PC-3 (cell line): Measurements from ENCODE around the gene MAGI2. TPM values are rescaled to one million over a fixed set of nuclear protein-coding genes. Genes with fewer than 3 reads are reported as not detected.

ENCODE experiments used
- ATAC-seq: fragments of 200-7000 bp; cut with Tn5 transposase; 2 replicates; pipeline ENCODE4 v1.9.1; 2020; ENCODE audit warnings: mild to moderate bottlenecking, moderate library complexity
- BruUV-seq: library from RNA; stranded (reverse); fragments of 400-500 nt; replicated peaks from 2 replicates; lab custom pipeline; 2021; lab: Mats Ljungman, UMichigan
- CTCF ChIA-PET: fragments of 300-600 bp; sonication (Branson Sonifier 250); formaldehyde crosslinking; loops from one replicate; lab custom pipeline; 2022; ENCODE audit warnings: antibody characterized with exemption; lab: Charles Lee
- POLR2A ChIA-PET: fragments of 300-600 bp; sonication (Branson Sonifier 250); formaldehyde crosslinking; loops from one replicate; lab custom pipeline; 2022; ENCODE audit warnings: antibody characterized with exemption; ENCODE audit not compliant: unreplicated experiment; lab: Charles Lee
- DNase-seq: peaks from one replicate; pipeline ENCODE4 v3.0.0-alpha.2; 2015
- H2AFZ ChIP-seq: fragments of 300-600 bp; sonication (generic); 2 replicates; pipeline ENCODE4 v1.6.0; 2016; ENCODE audit warnings: antibody characterized with exemption, low read length
- H3F3A ChIP-seq: fragments of 300-600 bp; sonication (generic); one replicate; pipeline ENCODE4 v1.6.0; 2017; ENCODE audit warnings: antibody characterized with exemption, low read length, control low read depth, mild to moderate bottlenecking; ENCODE audit not compliant: unreplicated experiment
- H3K27ac ChIP-seq: fragments of 300-600 bp; sonication (generic); 2 replicates; pipeline ENCODE4 v1.5.1; 2016; ENCODE audit warnings: mild to moderate bottlenecking, low read length
- H3K27me3 ChIP-seq: fragments of 300-600 bp; sonication (generic); 2 replicates; pipeline ENCODE4 v1.6.1; 2016; ENCODE audit warnings: low read length, mixed read lengths
- H3K36me3 ChIP-seq: fragments of 300-600 bp; sonication (generic); 2 replicates; pipeline ENCODE4 v1.6.1; 2016; ENCODE audit warnings: low read depth, mixed run types, low read length, mixed read lengths
- H3K4me1 ChIP-seq: fragments of 300-600 bp; sonication (generic); 2 replicates; pipeline ENCODE4 v1.5.1; 2016; ENCODE audit warnings: low read length; ENCODE audit not compliant: insufficient read depth
- H3K4me2 ChIP-seq: fragments of 300-600 bp; sonication (generic); 2 replicates; pipeline ENCODE4 v1.6.0; 2016; ENCODE audit warnings: low read length
- H3K4me3 ChIP-seq: fragments of 300-600 bp; sonication (generic); 2 replicates; pipeline ENCODE4 v1.5.1; 2016; ENCODE audit warnings: mild to moderate bottlenecking, low read length, mixed read lengths
- H3K79me2 ChIP-seq: fragments of 300-600 bp; sonication (generic); 2 replicates; pipeline ENCODE4 v1.6.1; 2017; ENCODE audit warnings: low read length, mixed read lengths
- H3K9ac ChIP-seq: fragments of 300-600 bp; sonication (generic); 2 replicates; pipeline ENCODE4 v1.6.0; 2016; ENCODE audit warnings: mild to moderate bottlenecking, low read length
- H3K9me2 ChIP-seq: fragments of 300-600 bp; sonication (generic); replicated peaks from 2 replicates; pipeline ENCODE4 v1.6.1; 2016; ENCODE audit warnings: mixed run types, low read length, mixed read lengths
- H3K9me3 ChIP-seq: fragments of 300-600 bp; sonication (generic); 2 replicates; pipeline ENCODE4 v1.6.1; 2016; ENCODE audit warnings: low read length, mixed read lengths
- H4K20me1 ChIP-seq: fragments of 300-600 bp; sonication (generic); 2 replicates; pipeline ENCODE4 v1.6.1; 2016; ENCODE audit warnings: low read length, mixed read lengths
- CTCF ChIP-seq: fragments of 300-600 bp; sonication (generic); conservative IDR thresholded peaks from 2 replicates; pipeline ENCODE4 v1.5.1; 2017; ENCODE audit warnings: antibody characterized with exemption, low read depth, mild to moderate bottlenecking, low read length
- EZH2 ChIP-seq: fragments of 300-600 bp; sonication (generic); IDR thresholded peaks from one replicate; pipeline ENCODE4 v1.6.1; 2017; ENCODE audit warnings: antibody characterized with exemption, mild to moderate bottlenecking, low read length; ENCODE audit not compliant: unreplicated experiment
- EZH2phosphoT487 ChIP-seq: fragments of 300-600 bp; sonication (generic); IDR thresholded peaks from 2 replicates; pipeline ENCODE4 v1.6.1; 2018; ENCODE audit warnings: mild to moderate bottlenecking, antibody characterized with exemption, low read length, borderline replicate concordance
- intact Hi-C: fragments of 100-400 bp; cut with micrococcal nuclease; formaldehyde crosslinking; loops from 2 replicates; pipeline ENCODE4 v1.9.0; 2023
- total RNA-seq: library from RNA; depleted of rRNA; stranded (reverse); fragments of >200 nt; gene quantifications from 2 replicates; pipeline ENCODE4 v1.2.3, GENCODE V29; 2014

Gene MAGI2
- total RNA-seq, 1 experiment from 2014 or later, result not detected

- Histone ChIP-seq H3K9ac (no peak overlapping the region), H3K4me2 (no peak overlapping the region), H2AFZ (no peak overlapping the region), H3K4me3 (no peak overlapping the region), H3K36me3 (no peaks in the 10 kb centered on the region), H3K79me2 (no peaks in the 10 kb centered on the region), H3K9me2 (no peaks in the 10 kb centered on the region), H3K27me3 (peaks cover 4% of the 10 kb centered on the region; the same call in 1 of the 2 replicates), H4K20me1 (no peaks in the 10 kb centered on the region), H3F3A (no peaks in the 10 kb centered on the region), H3K4me1 (no peaks in the 10 kb centered on the region), H3K27ac (no peak overlapping the region), H3K9me3 (no peaks in the 10 kb centered on the region)
- DNase-seq (no peak), ATAC-seq (no peak)
- BruUV-seq, result no TSS peak
- CTCF ChIA-PET, result no interaction called here
- no peak for TF ChIP-seq CTCF
- TF ChIP-seq EZH2, result no peak
- POLR2A ChIA-PET, result no interaction called here
- intact Hi-C loops, result no loop called here
Measured at GRCh38 chr7:78377532-78377931, 1075.9 kb downstream of the MAGI2 start.

DNA sequence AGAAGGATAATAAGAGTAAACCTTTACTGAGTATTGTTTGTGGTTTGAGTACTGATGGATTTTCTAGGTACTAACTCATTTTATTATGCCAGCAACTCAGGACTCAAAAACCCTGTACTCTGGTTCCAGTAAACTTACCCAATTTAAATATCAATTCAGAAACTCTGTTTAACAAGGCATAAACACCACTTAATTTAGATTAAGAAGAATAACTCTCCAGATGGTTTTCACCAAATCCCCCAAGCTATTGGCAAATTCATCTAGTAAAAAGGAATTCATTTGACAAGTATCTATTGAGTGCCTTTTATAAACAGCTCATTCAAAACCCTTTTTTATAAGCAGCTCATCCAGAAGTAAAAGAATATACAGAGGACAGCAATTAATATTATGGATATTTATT, 1082.5 kb downstream of the MAGI2 start:
- POLR2A ChIA-PET, result no interaction called here
- no peak for ATAC-seq
- no TSS peak for BruUV-seq

DNA sequence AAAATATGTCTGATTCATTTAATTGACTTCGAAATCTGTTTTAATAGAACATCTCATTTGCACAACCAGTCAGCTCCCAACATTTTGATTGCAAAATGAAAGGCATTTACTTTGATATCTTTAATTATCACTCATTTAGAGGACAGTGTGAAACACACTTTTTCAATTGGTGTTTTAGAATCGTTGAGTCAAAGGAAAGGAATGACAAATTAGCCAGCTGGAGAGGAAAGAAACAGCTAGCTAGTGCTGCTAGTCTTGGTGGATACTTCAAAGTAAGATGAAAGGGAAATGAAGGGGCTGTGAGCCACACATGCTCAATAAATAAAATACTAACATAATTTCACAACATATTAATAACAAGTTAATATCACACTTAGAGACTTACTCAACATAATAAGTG, 1084.7 kb downstream of the MAGI2 start:
- Histone ChIP-seq H3K4me3 (no peak overlapping the region), H2AFZ (no peak overlapping the region), H3K9me3 (no peaks in the 10 kb centered on the region), H3K36me3 (no peaks in the 10 kb centered on the region), H3K9ac (no peak overlapping the region), H3K27me3 (peaks cover 12% of the 10 kb centered on the region; the same call in 1 of the 2 replicates), H4K20me1 (no peaks in the 10 kb centered on the region), H3F3A (no peaks in the 10 kb centered on the region), H3K9me2 (no peaks in the 10 kb centered on the region), H3K4me1 (no peaks in the 10 kb centered on the region), H3K79me2 (no peaks in the 10 kb centered on the region), H3K27ac (no peak overlapping the region), H3K4me2 (no peak overlapping the region)
- POLR2A ChIA-PET, result no interaction called here
- TF ChIP-seq CTCF, result no peak
- TF ChIP-seq EZH2phosphoT487, result no peak
- TF ChIP-seq EZH2, result no peak
- CTCF ChIA-PET, result no interaction called here
- DNase-seq (no peak), ATAC-seq (no peak)
- intact Hi-C loops, result no loop called here
- no TSS peak for BruUV-seq

More for the DNA sequence above, 1082.5 kb downstream of the MAGI2 start:
- no peak overlapping the region for H3K4me3 ChIP-seq
- H2AFZ ChIP-seq, result no peak overlapping the region
- H3K79me2 ChIP-seq, result no peaks in the 10 kb centered on the region
- DNase-seq, result no peak
- no peak for TF ChIP-seq CTCF
- TF ChIP-seq EZH2, result no peak
- no peak for TF ChIP-seq EZH2phosphoT487
- no peaks in the 10 kb centered on the region for H3K4me1 ChIP-seq
- no peaks in the 10 kb centered on the region for H3K36me3 ChIP-seq
- H3K9ac ChIP-seq, result no peak overlapping the region
- no peaks in the 10 kb centered on the region for H3K9me2 ChIP-seq
- H3K27me3 ChIP-seq, result peaks cover 9% of the 10 kb centered on the region; the same call in 1 of the 2 replicates
- CTCF ChIA-PET, result no interaction called here
- no peaks in the 10 kb centered on the region for H3K9me3 ChIP-seq
- intact Hi-C loops, result no loop called here
- H3F3A ChIP-seq, result no peaks in the 10 kb centered on the region
- no peak overlapping the region for H3K27ac ChIP-seq
- H3K4me2 ChIP-seq, result no peak overlapping the region
- no peaks in the 10 kb centered on the region for H4K20me1 ChIP-seq
